CD14-positive monocyte (primary cell): ENCODE measurements around the gene SMYD3. TPM values are rescaled to one million over a fixed set of nuclear protein-coding genes. Genes with fewer than 3 reads are reported as not detected.

Experiments used
- DNase-seq, 3 donors: peaks; one replicate each; pipeline ENCODE4 v3.0.0-alpha.2; 2011 to 2022
- H2AFZ ChIP-seq: 2 replicates; pipeline ENCODE4 v1.6.0; 2012; ENCODE audit warnings: mild to moderate bottlenecking, low read depth, low read length, inconsistent platforms; ENCODE audit not compliant: insufficient read depth, poor library complexity, severe bottlenecking
- H3K27ac ChIP-seq, 2 donors: 1 replicate in 1 of 2; 2 replicates in 1 of 2; pipeline ENCODE4 v1.5.1; 2012 to 2013; ENCODE audit warnings: low read length in 2 of 2, control low read depth in 1 of 2, inconsistent platforms in 1 of 2, low read depth in 1 of 2, mild to moderate bottlenecking in 1 of 2
- H3K27me3 ChIP-seq, 2 donors: one replicate each; pipeline versions ENCODE4 v1.6.0 to v1.6.1; 2011 to 2013; ENCODE audit warnings: low read length in 2 of 2; ENCODE audit not compliant: control insufficient read depth in 2 of 2, insufficient read depth in 2 of 2
- H3K36me3 ChIP-seq, 2 donors: replicated peaks in 1 of 2; 1 replicate in 1 of 2; 2 replicates in 1 of 2; pipeline versions ENCODE4 v1.5.1 to v1.6.1; 2012 to 2013; ENCODE audit warnings: low read length in 2 of 2, control low read depth in 1 of 2, inconsistent platforms in 1 of 2, mild to moderate bottlenecking in 1 of 2; ENCODE audit not compliant: insufficient read depth in 2 of 2, control insufficient read depth in 1 of 2
- H3K4me1 ChIP-seq, 2 donors: 1 replicate in 1 of 2; 2 replicates in 1 of 2; pipeline versions ENCODE4 v1.5.1 to v1.6.1; 2012 to 2013; ENCODE audit warnings: low read length in 2 of 2, control low read depth in 1 of 2, inconsistent platforms in 1 of 2, mild to moderate bottlenecking in 1 of 2, moderate library complexity in 1 of 2; ENCODE audit not compliant: insufficient read depth in 2 of 2, control insufficient read depth in 1 of 2
- H3K4me2 ChIP-seq: replicated peaks from 2 replicates; pipeline ENCODE3; 2012; ENCODE audit warnings: low read length, moderate library complexity, mild to moderate bottlenecking; ENCODE audit not compliant: poor library complexity, severe bottlenecking; ENCODE audit errors: extremely low read depth
- H3K4me3 ChIP-seq, 3 experiments: fragments of 200-600 bp in 1 of 3; sonication (generic) in 1 of 3; replicated peaks in 1 of 3; 1 replicate in 2 of 3; 2 replicates in 1 of 3; pipeline ENCODE4 v1.5.1; 2011 to 2013; ENCODE audit warnings: low read length in 3 of 3, mild to moderate bottlenecking in 3 of 3, control low read depth in 2 of 3, low read depth in 2 of 3, inconsistent platforms in 1 of 3, moderate library complexity in 1 of 3
- H3K79me2 ChIP-seq: 2 replicates; pipeline ENCODE4 v1.6.0; 2012; ENCODE audit warnings: mild to moderate bottlenecking, control low read depth, inconsistent platforms, low read length, moderate library complexity; ENCODE audit not compliant: insufficient read depth
- H3K9ac ChIP-seq: 2 replicates; pipeline ENCODE4 v1.6.0; 2017; ENCODE audit warnings: low read length, mild to moderate bottlenecking; ENCODE audit not compliant: insufficient read depth, poor library complexity, severe bottlenecking
- H3K9me3 ChIP-seq, 2 donors: replicated peaks in 1 of 2; 1 replicate in 1 of 2; 2 replicates in 1 of 2; pipeline versions ENCODE4 v1.5.1 to v1.6.1; 2012 to 2013; ENCODE audit warnings: low read length in 2 of 2, control low read depth in 1 of 2; ENCODE audit not compliant: control insufficient read depth in 1 of 2, insufficient read depth in 1 of 2
- H4K20me1 ChIP-seq: 2 replicates; pipeline ENCODE4 v1.6.0; 2012; ENCODE audit warnings: mild to moderate bottlenecking, low read length, control low read depth, moderate library complexity; ENCODE audit not compliant: insufficient read depth
- H3K27ac Mint-ChIP-seq, 7 donors: one replicate each; pipeline ENCODE4 v1.8.0; 2020; ENCODE audit warnings: mild to moderate bottlenecking in 7 of 7, mixed read lengths in 7 of 7, moderate library complexity in 6 of 7, inconsistent platforms in 2 of 7
- H3K27me3 Mint-ChIP-seq, 3 donors: one replicate each; pipeline ENCODE4 v1.8.0; 2021 to 2022; ENCODE audit warnings: low read depth in 3 of 3, mild to moderate bottlenecking in 3 of 3, mixed read lengths in 3 of 3, moderate library complexity in 3 of 3, inconsistent platforms in 1 of 3
- H3K36me3 Mint-ChIP-seq, 2 donors: one replicate each; pipeline ENCODE4 v1.8.0; 2020; ENCODE audit warnings: mixed read lengths in 2 of 2, inconsistent platforms in 1 of 2, mild to moderate bottlenecking in 1 of 2
- H3K4me1 Mint-ChIP-seq: one replicate; pipeline ENCODE4 v1.8.0; 2020; ENCODE audit warnings: mild to moderate bottlenecking, mixed read lengths
- H3K4me3 Mint-ChIP-seq, 2 donors: one replicate each; pipeline ENCODE4 v1.8.0; 2020; ENCODE audit warnings: mild to moderate bottlenecking in 2 of 2, mixed read lengths in 2 of 2, moderate library complexity in 1 of 2
- H3K9me3 Mint-ChIP-seq, 7 donors: one replicate each; pipeline ENCODE4 v1.8.0; 2020 to 2022; ENCODE audit warnings: mixed read lengths in 7 of 7, mild to moderate bottlenecking in 6 of 7, moderate library complexity in 6 of 7, inconsistent platforms in 2 of 7
- CTCF ChIP-seq: fragments of 200-600 bp; IDR thresholded peaks from one replicate; pipeline ENCODE4 v1.8.0; 2022; ENCODE audit warnings: antibody characterized with exemption, mild to moderate bottlenecking
- WGBS: methylation state at CpG from one replicate; pipeline ENCODE4 v1.1.5; 2013; ENCODE audit warnings: missing lambda C conversion rate; ENCODE audit not compliant: insufficient coverage; 5-methylcytosine and 5-hydroxymethylcytosine counted together
- intact Hi-C, 2 donors: fragments of 100-400 bp; cut with micrococcal nuclease; formaldehyde crosslinking; loops; one replicate each; pipeline versions ENCODE4 v1.15.0 to v1.15.1; 2023
- polyA plus RNA-seq, 3 donors: library from polyadenylated mRNA; depleted of rRNA in 1 of 3; unstranded in 2 of 3; stranded (reverse) in 1 of 3; fragments of 300-500 nt in 2 of 3; fragments of >200 nt in 1 of 3; fragmentation: Illumina TruSeq in 2 of 3; gene quantifications; 1 replicate in 2 of 3; 2 replicates in 1 of 3; pipeline ENCODE4 v1.2.3, GENCODE V29; 2012 to 2021

The SMYD3 gene
- polyA plus RNA-seq, 3 donors: 2.7 to 8.4 (median 4.0) TPM

- no peaks in the 10 kb centered on the region for H3K27me3 Mint-ChIP-seq
- H4K20me1 ChIP-seq: no peaks in the 10 kb centered on the region
- H3K27me3 ChIP-seq: no peaks in the 10 kb centered on the region
- no peaks in the 10 kb centered on the region for H3K79me2 ChIP-seq
- DNase-seq: no peak
- no peaks in the 10 kb centered on the region for H3K9me3 ChIP-seq
- H3K36me3 ChIP-seq: no peaks in the 10 kb centered on the region
- H3K27ac ChIP-seq: no peak overlapping the region
- H2AFZ ChIP-seq: no peak overlapping the region
- H3K4me3 ChIP-seq: peak overlapping the region in 1 of 3 experiments; percentile 13
- H3K4me1 Mint-ChIP-seq: peaks cover 33% of the 10 kb centered on the region
- no peak overlapping the region for H3K9ac ChIP-seq
- peaks cover 0 to 7% (median 6%) of the 10 kb centered on the region in 7 donors for H3K9me3 Mint-ChIP-seq
- WGBS: 36% methylated on average over 2 of the region's 4 CpGs
- H3K4me3 Mint-ChIP-seq: peak overlapping the region in 1 of 2 donors; percentile 47
- intact Hi-C loops: no loop called here
- H3K4me2 ChIP-seq: peak overlapping the region; percentile 36
- no peak overlapping the region for H3K27ac Mint-ChIP-seq
- peaks cover 12 to 21% of the 10 kb centered on the region in 2 donors for H3K4me1 ChIP-seq
- no peak for TF ChIP-seq CTCF
- H3K36me3 Mint-ChIP-seq: no peaks in the 10 kb centered on the region
Measured at GRCh38 chr1:246092136-246092535, 414.9 kb downstream of the SMYD3 start.

GRCh38 chr1:246091477-246091876 is 415.6 kb downstream of the SMYD3 start:
- peaks cover 33% of the 10 kb centered on the region for H3K4me1 Mint-ChIP-seq
- Histone ChIP-seq H3K79me2 (no peaks in the 10 kb centered on the region), H3K36me3 (no peaks in the 10 kb centered on the region), H3K9ac (no peak overlapping the region), H3K9me3 (no peaks in the 10 kb centered on the region), H2AFZ (no peak overlapping the region), H3K4me1 (peaks cover 12 to 21% of the 10 kb centered on the region in 2 donors), H3K27ac (no peak overlapping the region), H3K27me3 (no peaks in the 10 kb centered on the region), H3K4me3 (no peak overlapping the region), H3K4me2 (no peak overlapping the region), H4K20me1 (no peaks in the 10 kb centered on the region)
- no peak overlapping the region for H3K27ac Mint-ChIP-seq
- intact Hi-C loops: no loop called here
- H3K27me3 Mint-ChIP-seq: peaks cover 0 to 2% (median 0%) of the 10 kb centered on the region in 3 donors
- no peak for DNase-seq
- H3K9me3 Mint-ChIP-seq: peaks cover 0 to 7% (median 6%) of the 10 kb centered on the region in 7 donors
- H3K36me3 Mint-ChIP-seq: no peaks in the 10 kb centered on the region
- WGBS: no CpG with 5 or more reads among the region's 4 CpGs
- no peak overlapping the region for H3K4me3 Mint-ChIP-seq
- TF ChIP-seq CTCF: no peak
